ENCODE data around the gene PIEZO1.

- TF ChIP-seq CTCF (conservative IDR thresholded peaks at IDR 0.05 in 1 of 2, IDR thresholded peaks at IDR 0.05 in 1 of 2; ENCODE audit: low read depth in 1 of 2, low read length in 2 of 2) (no peak), EZH2 (IDR thresholded peaks at IDR 0.05; ENCODE audit: low read length, missing control alignments) (no peak)
Observed at GRCh38 chr16:88818575-88818874, 33.5 kb upstream of the PIEZO1 start.

Data from fibroblast of lung (primary cell).